DOHH2 (cell line): ENCODE data around the gene PTPRN2.

Experiments used
- EZH2phosphoT487 ChIP-seq: fragments of 200-600 bp; sonication (generic); IDR thresholded peaks from 2 replicates; pipeline ENCODE4 v1.6.1; 2017; ENCODE audit warnings: borderline replicate concordance, mild to moderate bottlenecking, antibody characterized with exemption, low read length, moderate library complexity, mixed read lengths
- TF ChIP-seq, protein P1 (sequence below): fragments of 200-600 bp; sonication (generic); IDR thresholded peaks from one replicate; pipeline ENCODE4 v1.5.1; 2014; ENCODE audit warnings: antibody characterized with exemption, mild to moderate bottlenecking, low read depth, low read length; ENCODE audit not compliant: poor library complexity, severe bottlenecking

DNA sequence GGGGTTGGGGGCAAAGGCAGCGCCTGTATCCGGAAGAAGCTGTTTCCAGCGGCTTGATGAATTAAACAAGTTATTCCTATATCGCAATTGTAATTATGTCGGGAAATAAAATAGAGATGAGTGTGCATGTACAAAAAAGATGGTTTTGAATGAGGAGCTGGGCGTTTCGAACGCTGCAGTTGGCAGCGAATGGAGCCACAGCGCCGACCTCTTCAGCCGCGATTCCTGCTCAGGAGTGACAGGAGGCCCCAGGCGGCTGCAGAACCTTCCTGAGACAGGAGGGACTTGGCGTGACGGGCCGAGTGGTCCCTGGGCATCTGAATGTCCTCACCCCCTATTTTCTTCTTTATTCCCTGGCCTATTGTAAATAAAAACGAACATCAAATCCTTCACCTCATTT, 1065.9 kb downstream of the PTPRN2 start:
- TF ChIP-seq, protein P1, sequence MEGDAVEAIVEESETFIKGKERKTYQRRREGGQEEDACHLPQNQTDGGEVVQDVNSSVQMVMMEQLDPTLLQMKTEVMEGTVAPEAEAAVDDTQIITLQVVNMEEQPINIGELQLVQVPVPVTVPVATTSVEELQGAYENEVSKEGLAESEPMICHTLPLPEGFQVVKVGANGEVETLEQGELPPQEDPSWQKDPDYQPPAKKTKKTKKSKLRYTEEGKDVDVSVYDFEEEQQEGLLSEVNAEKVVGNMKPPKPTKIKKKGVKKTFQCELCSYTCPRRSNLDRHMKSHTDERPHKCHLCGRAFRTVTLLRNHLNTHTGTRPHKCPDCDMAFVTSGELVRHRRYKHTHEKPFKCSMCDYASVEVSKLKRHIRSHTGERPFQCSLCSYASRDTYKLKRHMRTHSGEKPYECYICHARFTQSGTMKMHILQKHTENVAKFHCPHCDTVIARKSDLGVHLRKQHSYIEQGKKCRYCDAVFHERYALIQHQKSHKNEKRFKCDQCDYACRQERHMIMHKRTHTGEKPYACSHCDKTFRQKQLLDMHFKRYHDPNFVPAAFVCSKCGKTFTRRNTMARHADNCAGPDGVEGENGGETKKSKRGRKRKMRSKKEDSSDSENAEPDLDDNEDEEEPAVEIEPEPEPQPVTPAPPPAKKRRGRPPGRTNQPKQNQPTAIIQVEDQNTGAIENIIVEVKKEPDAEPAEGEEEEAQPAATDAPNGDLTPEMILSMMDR = no peak
- TF ChIP-seq EZH2phosphoT487 = no peak
